A673 (cell line): Measurements from ENCODE around the gene ZNF593OS. TPM values are rescaled to one million over a fixed set of nuclear protein-coding genes. Genes with fewer than 3 reads are reported as not detected.
A peak's percentile ranks its signal among the peaks of the same experiment; 100 is the strongest.

Experiments used
- BruUV-seq: library from RNA; stranded (reverse); fragments of 400-500 nt; replicated peaks from 2 replicates; lab custom pipeline; 2021; lab: Mats Ljungman, UMichigan
- CTCF ChIA-PET: fragments of 300-600 bp; sonication (Branson Sonifier 250); formaldehyde crosslinking; loops from one replicate; lab custom pipeline; 2022; ENCODE audit warnings: antibody characterized with exemption; lab: Charles Lee
- POLR2A ChIA-PET: fragments of 300-600 bp; sonication (Branson Sonifier 250); formaldehyde crosslinking; loops from one replicate; lab custom pipeline; 2022; ENCODE audit warnings: antibody characterized with exemption; ENCODE audit not compliant: low non-redundant PET; lab: Charles Lee
- DNase-seq: peaks from one replicate; pipeline ENCODE4 v3.0.0-alpha.2; 2015; ENCODE audit warnings: low spot score
- H3K27ac ChIP-seq: fragments of 200-600 bp; sonication (generic); 2 replicates; pipeline ENCODE4 v1.5.1; 2016; ENCODE audit warnings: mixed run types, low read depth, mild to moderate bottlenecking, mixed read lengths, antibody characterized with exemption, low read length; ENCODE audit not compliant: poor library complexity, severe bottlenecking
- H3K27me3 ChIP-seq: fragments of 200-600 bp; sonication (generic); replicated peaks from 2 replicates; pipeline ENCODE4 v1.6.1; 2017; ENCODE audit warnings: mixed run types, low read depth, mild to moderate bottlenecking, mixed read lengths, antibody characterized with exemption, low read length; ENCODE audit not compliant: insufficient read depth, poor library complexity
- H3K36me3 ChIP-seq: fragments of 200-600 bp; sonication (generic); 2 replicates; pipeline ENCODE4 v1.6.1; 2016; ENCODE audit warnings: mixed run types, mild to moderate bottlenecking, mixed read lengths, antibody characterized with exemption, low read length; ENCODE audit not compliant: insufficient read depth, poor library complexity, severe bottlenecking
- H3K4me1 ChIP-seq: fragments of 200-600 bp; sonication (generic); 2 replicates; pipeline ENCODE4 v1.6.1; 2017; ENCODE audit warnings: mixed run types, mild to moderate bottlenecking, mixed read lengths, antibody characterized with exemption, low read length; ENCODE audit not compliant: insufficient read depth, poor library complexity, severe bottlenecking
- H3K4me3 ChIP-seq: fragments of 200-600 bp; sonication (generic); 2 replicates; pipeline ENCODE4 v1.5.1; 2016; ENCODE audit warnings: low read depth, mixed run types, mild to moderate bottlenecking, mixed read lengths, low read length; ENCODE audit not compliant: poor library complexity, severe bottlenecking
- H3K9me3 ChIP-seq: fragments of 200-600 bp; sonication (generic); 2 replicates; pipeline ENCODE4 v1.6.1; 2016; ENCODE audit warnings: mixed run types, low read depth, mild to moderate bottlenecking, mixed read lengths, antibody characterized with exemption, low read length; ENCODE audit not compliant: poor library complexity, severe bottlenecking
- EZH2 ChIP-seq: fragments of 200-600 bp; sonication (generic); IDR thresholded peaks from 2 replicates; pipeline ENCODE4 v1.6.1; 2017; ENCODE audit warnings: borderline replicate concordance, low read depth, mild to moderate bottlenecking, mixed read lengths, antibody characterized with exemption, low read length; ENCODE audit not compliant: poor library complexity, severe bottlenecking
- intact Hi-C: fragments of 100-400 bp; cut with micrococcal nuclease; formaldehyde crosslinking; loops from one replicate; pipeline ENCODE4 v1.10.0; 2022; ENCODE audit not compliant: unreplicated experiment
- total RNA-seq: library from RNA; stranded (reverse); gene quantifications from 2 replicates; pipeline ENCODE4 v1.2.3, GENCODE V29; 2021
- TF ChIP-seq, protein P1 (sequence below): fragments of 300-800, 200-600 bp; sonication (generic); conservative IDR thresholded peaks from 2 replicates; pipeline ENCODE4 v1.5.1; 2017; ENCODE audit warnings: low read depth, mild to moderate bottlenecking, antibody characterized with exemption, low read length, moderate library complexity, mixed read lengths

ZNF593OS gene
- total RNA-seq, 1 experiment from 2014 or later = not detected

DNA sequence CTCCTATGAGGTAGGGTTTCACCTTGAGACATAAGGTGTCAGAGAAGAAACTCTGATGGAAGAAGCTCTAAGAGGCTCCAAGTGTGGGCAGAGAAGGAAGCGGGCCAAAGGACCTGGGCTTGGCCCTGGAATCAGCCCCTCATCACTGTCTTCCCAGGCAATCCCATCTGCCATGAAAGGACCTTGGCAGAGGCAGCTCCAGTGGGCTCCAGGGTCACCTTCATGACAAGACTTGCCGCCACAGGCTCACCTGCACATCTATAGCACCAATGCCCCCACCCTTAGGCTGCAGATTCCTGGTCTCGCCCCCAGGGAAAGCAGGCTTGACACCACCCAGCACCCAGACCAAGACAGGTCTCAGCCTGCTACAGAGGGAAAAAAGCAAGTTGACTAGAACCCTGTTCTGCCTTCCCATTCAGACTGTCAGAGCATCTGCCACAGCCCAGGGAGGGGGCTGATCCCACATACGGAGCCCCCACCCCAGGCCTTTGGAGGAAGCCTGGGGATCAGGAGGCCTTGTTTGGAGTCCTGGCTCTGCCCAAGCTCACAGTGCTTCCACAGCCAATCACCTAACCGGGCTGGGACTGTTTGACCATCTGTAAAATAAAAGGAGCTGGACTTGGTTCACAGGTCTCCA lies 13.2 kb downstream of the ZNF593OS start:
- ChIA-PET POLR2A (no interaction called here), CTCF (no interaction called here)
- DNase-seq = no peak
- BruUV-seq = no TSS peak
- no peak overlapping the region for H3K27ac ChIP-seq
- no peaks in the 10 kb centered on the region for H3K9me3 ChIP-seq
- no peak overlapping the region for H3K4me3 ChIP-seq
- peaks cover 35% of the 10 kb centered on the region for H3K4me1 ChIP-seq
- TF ChIP-seq, protein P1, sequence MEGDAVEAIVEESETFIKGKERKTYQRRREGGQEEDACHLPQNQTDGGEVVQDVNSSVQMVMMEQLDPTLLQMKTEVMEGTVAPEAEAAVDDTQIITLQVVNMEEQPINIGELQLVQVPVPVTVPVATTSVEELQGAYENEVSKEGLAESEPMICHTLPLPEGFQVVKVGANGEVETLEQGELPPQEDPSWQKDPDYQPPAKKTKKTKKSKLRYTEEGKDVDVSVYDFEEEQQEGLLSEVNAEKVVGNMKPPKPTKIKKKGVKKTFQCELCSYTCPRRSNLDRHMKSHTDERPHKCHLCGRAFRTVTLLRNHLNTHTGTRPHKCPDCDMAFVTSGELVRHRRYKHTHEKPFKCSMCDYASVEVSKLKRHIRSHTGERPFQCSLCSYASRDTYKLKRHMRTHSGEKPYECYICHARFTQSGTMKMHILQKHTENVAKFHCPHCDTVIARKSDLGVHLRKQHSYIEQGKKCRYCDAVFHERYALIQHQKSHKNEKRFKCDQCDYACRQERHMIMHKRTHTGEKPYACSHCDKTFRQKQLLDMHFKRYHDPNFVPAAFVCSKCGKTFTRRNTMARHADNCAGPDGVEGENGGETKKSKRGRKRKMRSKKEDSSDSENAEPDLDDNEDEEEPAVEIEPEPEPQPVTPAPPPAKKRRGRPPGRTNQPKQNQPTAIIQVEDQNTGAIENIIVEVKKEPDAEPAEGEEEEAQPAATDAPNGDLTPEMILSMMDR = no peak
- no peak for TF ChIP-seq EZH2
- intact Hi-C loops = no loop called here
- H3K27me3 ChIP-seq = no peaks in the 10 kb centered on the region
- H3K36me3 ChIP-seq = no peaks in the 10 kb centered on the region

DNA sequence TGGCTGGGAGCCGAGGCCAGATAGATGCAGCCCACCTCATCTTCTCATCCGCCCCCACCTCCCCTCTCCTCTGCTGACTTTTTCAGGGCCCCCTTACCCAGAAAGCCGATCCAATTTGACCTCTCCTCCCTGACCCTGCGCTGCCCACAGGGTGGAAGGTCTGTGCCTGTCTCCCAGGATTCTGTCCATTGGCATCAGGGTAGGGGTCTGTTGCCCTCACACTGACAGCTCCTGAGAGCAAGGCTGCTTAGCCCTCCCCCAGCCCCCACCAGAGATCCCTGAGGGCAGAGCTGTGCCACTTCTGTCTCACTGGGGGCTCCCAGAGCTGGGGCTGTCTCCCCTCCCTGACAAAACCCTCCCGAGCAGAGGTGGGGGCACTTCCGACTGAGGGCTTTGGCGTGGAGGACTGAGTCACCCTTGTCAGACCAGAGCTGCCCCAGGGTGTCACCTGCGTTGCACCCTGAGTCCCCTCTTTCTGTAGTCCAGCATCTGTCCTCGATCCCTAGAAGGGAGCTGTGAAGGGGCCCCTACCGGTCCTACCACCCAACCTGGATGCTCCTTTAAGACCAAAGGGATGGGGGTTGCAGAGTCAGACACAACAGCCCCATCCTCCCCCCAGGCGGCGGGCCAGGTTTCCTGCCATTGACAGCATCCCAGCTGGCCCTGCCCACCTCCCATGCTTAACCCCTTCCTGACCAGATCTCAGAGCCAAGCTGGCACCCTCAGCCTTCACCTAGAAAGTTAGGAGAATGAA lies 15.2 kb downstream of the ZNF593OS start:
- Histone ChIP-seq H3K27ac (no peak overlapping the region), H3K4me1 (peaks cover 28% of the 10 kb centered on the region), H3K4me3 (no peak overlapping the region), H3K27me3 (no peaks in the 10 kb centered on the region), H3K36me3 (no peaks in the 10 kb centered on the region), H3K9me3 (no peaks in the 10 kb centered on the region)
- ChIA-PET POLR2A (no interaction called here), CTCF (interaction anchor here (1.1 to 1.2 kb wide), 2 partner anchors 11 to 13 kb away, joined by 4 read pairs; partner anchors contain the start of gene ZNF593)
- peak; percentile 64 for DNase-seq
- BruUV-seq = no TSS peak
- intact Hi-C loops = no loop called here
- no peak for TF ChIP-seq EZH2

DNA sequence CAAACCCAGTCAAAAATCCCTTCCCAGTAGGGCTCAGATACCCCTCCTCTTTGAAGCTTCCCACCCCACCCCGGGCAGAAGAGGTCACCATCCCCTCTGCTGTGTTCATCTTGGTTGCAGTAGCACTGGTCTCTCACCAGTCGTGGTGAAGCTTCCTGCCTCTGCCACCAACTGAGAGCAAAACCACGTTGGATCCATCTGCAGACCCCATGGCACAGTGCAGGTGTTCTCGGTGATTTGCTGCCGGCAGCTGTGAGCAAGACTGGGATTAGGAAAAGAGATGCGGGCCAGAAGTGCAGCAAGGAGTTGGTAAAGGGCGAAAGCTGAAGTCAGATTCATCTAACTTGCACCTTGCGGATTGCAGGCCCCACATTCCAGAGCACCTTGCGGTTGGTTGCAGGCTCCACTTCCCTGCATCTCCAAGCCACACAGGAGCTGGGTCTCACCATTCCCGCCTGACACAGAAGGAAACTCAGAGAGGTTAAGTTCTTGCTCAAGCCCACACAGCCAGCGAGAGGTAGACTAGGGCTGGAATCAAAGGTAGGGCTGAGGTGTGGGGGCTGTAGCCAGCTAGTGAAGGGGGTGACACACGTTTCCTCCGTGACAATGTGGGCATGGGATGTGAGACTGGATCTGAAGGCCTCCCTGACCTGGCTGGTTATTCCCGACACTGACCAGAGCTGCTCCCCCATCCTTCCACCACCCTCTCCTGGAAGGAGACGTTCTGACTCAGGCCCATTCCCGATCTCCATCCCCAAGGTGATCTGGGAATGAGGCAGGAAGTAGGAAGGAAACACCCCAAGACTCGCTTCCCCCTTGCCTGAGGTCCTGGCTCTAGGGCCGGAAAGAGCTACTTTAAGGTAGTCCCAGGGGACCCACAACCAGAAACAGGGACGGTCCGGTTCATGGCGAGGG lies 16.0 kb downstream of the ZNF593OS start:
- BruUV-seq = no TSS peak
- no peak for TF ChIP-seq EZH2
- TF ChIP-seq, protein P1 = no peak
- ChIA-PET CTCF (interaction anchor here (0.6 to 1.2 kb wide), 3 partner anchors 11 to 107 kb away, joined by 3 to 4 read pairs (median 4); partner anchors contain the start of gene ZNF593), POLR2A (no interaction called here)
- no peak overlapping the region for H3K27ac ChIP-seq
- DNase-seq = no peak
- H3K4me1 ChIP-seq = peaks cover 22% of the 10 kb centered on the region
- H3K9me3 ChIP-seq = no peaks in the 10 kb centered on the region
- no peak overlapping the region for H3K4me3 ChIP-seq
- intact Hi-C loops = no loop called here
- H3K27me3 ChIP-seq = no peaks in the 10 kb centered on the region
- H3K36me3 ChIP-seq = no peaks in the 10 kb centered on the region
